ENCODE data around the gene ABTB2.

The ABTB2 gene

GRCh38 chr11:34349882-34350281 is 7.9 kb downstream of the ABTB2 start:
- no peak overlapping the region for H3K4me3 ChIP-seq (replicated peaks in 1 of 2; ENCODE audit: low read depth in 2 of 2, low read length in 2 of 2)
- TF ChIP-seq CTCF (IDR thresholded peaks at IDR 0.05; ENCODE audit: low read depth, low read length): no peak

GRCh38 chr11:34348919-34349318 is 8.9 kb downstream of the ABTB2 start:
- no peak for TF ChIP-seq CTCF (IDR thresholded peaks at IDR 0.05; ENCODE audit: low read depth, low read length)
- no peak overlapping the region for H3K4me3 ChIP-seq (replicated peaks in 1 of 2; ENCODE audit: low read depth in 2 of 2, low read length in 2 of 2)
- no peak for DNase-seq (ENCODE audit: low read depth in 2 of 2)

More at GRCh38 chr11:34349882-34350281, 7.9 kb downstream of the ABTB2 start:
- no peak for DNase-seq (ENCODE audit: low read depth in 2 of 2)

- DNase-seq (ENCODE audit: low read depth in 2 of 2): no peak
- no peak overlapping the region for H3K4me3 ChIP-seq (replicated peaks in 1 of 2; ENCODE audit: low read depth in 2 of 2, low read length in 2 of 2)
- no peak for TF ChIP-seq CTCF (IDR thresholded peaks at IDR 0.05; ENCODE audit: low read depth, low read length)
Observed at GRCh38 chr11:34348096-34348495, 9.7 kb downstream of the ABTB2 start.

GRCh38 chr11:34346551-34346950 is 11.3 kb downstream of the ABTB2 start:
- H3K4me3 ChIP-seq (replicated peaks in 1 of 2; ENCODE audit: low read depth in 2 of 2, low read length in 2 of 2): no peak overlapping the region
- no peak for TF ChIP-seq CTCF (IDR thresholded peaks at IDR 0.05; ENCODE audit: low read depth, low read length)
- peak; percentile 53 to 58 for DNase-seq (ENCODE audit: low read depth in 2 of 2)

- no peak for TF ChIP-seq CTCF (IDR thresholded peaks at IDR 0.05; ENCODE audit: low read depth, low read length)
- H3K4me3 ChIP-seq (replicated peaks in 1 of 2; ENCODE audit: low read depth in 2 of 2, low read length in 2 of 2): no peak overlapping the region
- DNase-seq (ENCODE audit: low read depth in 2 of 2): peak; percentile 56 to 65
Observed at GRCh38 chr11:34345991-34346480, 11.8 kb downstream of the ABTB2 start.

- H3K4me3 ChIP-seq (replicated peaks in 1 of 2; ENCODE audit: low read depth in 2 of 2, low read length in 2 of 2): peak overlapping the region in 1 of 2 donors; percentile 16
- no peak for TF ChIP-seq CTCF (IDR thresholded peaks at IDR 0.05; ENCODE audit: low read depth, low read length)
- no peak for DNase-seq (ENCODE audit: low read depth in 2 of 2)
Observed at GRCh38 chr11:34345540-34345876, 12.3 kb downstream of the ABTB2 start.
